Ammon's horn (tissue), 1 donor: ENCODE measurements around the gene PRMT9.

Source experiments
- DNase-seq: peaks from one replicate; pipeline ENCODE4 v3.0.0-alpha.2; 2016; ENCODE audit warnings: low spot score

The PRMT9 gene

DNA sequence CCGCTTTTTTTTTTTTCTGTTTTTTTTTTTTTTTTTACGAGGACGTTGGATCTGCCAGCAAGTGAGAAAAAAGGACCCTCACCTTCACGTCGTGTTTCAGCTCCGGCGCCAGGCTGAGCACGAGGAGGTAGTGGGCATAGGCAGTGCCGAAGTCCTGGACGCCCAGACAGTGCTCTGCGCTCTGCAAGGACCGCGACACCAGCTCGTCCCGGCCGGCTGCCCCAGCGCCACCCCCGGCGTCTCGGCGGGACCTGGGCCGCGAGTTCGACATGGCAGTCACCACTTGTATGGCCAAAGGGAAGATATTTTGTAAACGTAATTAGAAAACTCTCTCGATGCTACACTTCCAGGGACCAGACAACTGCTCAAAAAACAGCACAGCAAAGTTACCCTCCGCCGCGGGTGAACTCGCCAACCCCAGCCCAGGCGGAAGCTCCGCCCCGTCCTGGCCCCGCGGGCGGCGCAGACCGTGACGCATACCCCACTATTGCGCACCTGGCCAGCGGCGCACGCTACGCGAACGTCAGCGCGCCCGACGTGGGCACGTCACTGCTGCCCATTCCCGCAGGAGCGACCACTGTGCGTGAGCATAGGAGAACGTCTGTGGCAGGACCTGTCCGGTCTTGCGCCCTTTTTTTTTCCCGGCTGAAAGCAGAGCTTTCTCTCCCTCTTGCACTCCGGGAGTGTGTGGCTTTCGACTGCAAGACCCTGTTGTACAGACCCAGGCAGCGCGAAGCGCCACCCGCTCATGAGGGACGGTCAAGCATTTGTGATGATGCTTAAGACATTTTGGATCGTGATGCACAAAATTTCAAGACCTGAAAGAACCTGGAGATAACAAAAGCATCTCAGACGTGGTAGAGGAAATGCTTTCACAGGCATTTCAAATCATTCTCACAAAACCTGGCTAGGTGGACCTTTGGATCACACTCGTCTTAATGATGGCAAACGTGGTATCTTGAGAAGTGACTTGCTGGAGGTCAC, at the start of gene PRMT9:
Gene PRMT9, minus strand, starts transcription at position 447 of the 984 bp plus-strand sequence. Its CDS starts 176 bp downstream, at position 271.
- DNase-seq: peak; percentile 96

DNA sequence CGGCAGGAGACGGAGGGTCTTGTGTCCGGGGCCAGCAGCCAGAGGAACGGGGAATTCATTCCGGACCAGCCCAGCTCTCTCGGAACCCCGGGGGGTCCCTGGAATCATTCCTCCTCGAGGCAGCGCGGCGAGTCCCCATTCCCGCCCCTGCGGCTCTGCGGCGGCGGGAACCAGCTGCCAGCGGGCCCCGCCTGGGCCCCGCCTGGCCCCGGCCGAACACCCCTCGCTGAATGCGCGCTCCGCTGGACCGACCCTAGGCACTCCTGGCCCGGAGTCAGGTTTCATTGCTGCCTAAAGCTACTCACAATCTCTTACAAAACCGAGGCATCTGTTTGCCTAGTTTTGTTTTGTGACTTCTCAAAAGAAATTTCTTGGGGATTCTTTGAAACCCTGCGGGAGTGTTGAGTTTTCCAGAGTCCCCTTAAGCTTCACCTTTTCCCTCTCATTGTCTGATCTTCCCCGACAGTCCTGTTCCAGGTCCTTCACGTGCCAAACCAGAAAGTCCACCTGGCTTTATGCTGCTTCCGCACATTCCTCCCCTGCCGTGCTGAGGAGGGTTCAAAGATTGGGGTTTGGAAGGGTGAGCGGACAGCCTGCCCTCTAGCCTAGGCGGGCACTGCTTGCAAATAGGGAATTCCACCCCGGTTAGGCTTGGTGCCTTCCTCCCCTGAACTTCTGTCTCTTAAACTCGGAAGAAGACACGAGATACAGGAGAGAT, 48.7 kb upstream of the PRMT9 start:
- peak; percentile 5 for DNase-seq

- peak; percentile 43 for DNase-seq
Observed at GRCh38 chr4:147731580-147732517, 47.9 kb upstream of the PRMT9 start, which contains the start of gene ARHGAP10. TSS of gene ARHGAP10 (plus strand) at chr4:147732088. CDS start at chr4:147732302, 214 bp downstream.

DNA sequence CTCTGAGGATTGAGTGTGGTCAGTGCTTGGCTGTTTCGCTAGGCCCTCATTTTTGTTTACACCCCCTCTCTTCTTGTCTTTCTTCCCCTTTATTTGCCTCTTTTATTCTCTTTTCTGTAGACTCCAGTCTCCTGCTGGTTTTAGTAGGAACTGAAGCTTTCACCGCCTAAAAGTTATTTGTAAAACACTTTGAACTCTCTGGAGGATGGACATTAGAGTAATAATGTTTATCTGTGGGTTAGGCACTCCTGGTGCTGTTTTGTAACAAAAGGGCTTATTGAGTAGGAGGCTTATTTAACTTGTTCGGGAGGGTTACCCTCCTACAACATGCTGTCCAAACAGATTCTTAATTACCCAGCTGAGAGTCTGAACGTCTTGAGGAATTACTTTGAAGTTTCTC, 46.4 kb upstream of the PRMT9 start:
- no peak for DNase-seq

DNA sequence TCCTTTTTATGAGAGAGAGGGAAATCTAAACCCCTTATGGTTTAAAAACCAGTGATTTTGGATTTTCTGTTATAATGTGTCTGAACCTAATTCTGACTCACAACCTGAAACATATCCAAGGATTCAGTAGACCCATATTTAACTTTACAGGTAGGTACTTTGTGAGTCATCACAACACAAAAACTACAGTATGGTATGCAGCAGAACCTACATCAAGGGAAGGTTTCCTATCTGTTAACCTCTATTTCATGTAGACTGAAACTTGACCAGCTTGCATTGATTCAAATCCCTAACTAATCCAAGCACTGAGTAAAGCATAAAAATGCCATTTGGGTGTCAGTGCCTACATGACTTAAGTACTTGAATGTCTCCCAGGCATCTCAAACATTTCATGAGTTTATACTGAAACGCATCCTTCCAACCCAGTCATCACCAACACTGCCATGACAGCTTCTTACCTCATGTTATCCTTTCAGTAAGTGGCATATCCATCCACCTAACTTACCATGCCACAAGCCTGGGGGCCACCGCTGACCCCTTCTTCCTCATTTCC, 43.6 kb upstream of the PRMT9 start:
- DNase-seq: no peak

DNA sequence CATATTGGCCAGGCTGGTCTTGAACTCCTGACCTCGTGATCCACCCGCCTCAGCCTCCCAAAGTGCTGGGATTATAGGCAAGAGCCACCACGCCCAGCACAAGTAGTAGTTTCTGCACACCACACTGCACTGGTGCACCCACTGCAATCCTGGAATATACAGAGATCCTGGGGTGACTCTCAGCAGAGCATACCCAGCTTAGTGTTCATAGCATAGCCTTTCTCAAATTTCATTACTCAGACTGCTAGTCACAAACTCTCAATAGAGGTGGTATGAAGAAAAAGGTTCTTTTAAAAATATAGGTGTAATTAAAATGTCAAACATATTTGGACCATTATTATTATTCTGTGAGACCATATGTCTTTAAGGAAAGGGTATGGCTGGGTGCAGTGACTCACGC, 41.7 kb upstream of the PRMT9 start:
- DNase-seq: no peak

- no peak for DNase-seq
Observed at GRCh38 chr4:147724468-147725201, 40.7 kb upstream of the PRMT9 start.

- DNase-seq: no peak
Observed at GRCh38 chr4:147723326-147723725, 39.4 kb upstream of the PRMT9 start.

- no peak for DNase-seq
Observed at GRCh38 chr4:147717878-147718277, 33.9 kb upstream of the PRMT9 start.

- DNase-seq: no peak
Observed at GRCh38 chr4:147714575-147715401, 30.8 kb upstream of the PRMT9 start.

GRCh38 chr4:147709999-147710398, 26.0 kb upstream of the PRMT9 start:
- no peak for DNase-seq

GRCh38 chr4:147707892-147708672, 24.1 kb upstream of the PRMT9 start:
- peak; percentile 61 for DNase-seq

- no peak for DNase-seq
Observed at GRCh38 chr4:147704846-147705245, 20.9 kb upstream of the PRMT9 start.

GRCh38 chr4:147696866-147697265, 12.9 kb upstream of the PRMT9 start:
- DNase-seq: no peak

DNA sequence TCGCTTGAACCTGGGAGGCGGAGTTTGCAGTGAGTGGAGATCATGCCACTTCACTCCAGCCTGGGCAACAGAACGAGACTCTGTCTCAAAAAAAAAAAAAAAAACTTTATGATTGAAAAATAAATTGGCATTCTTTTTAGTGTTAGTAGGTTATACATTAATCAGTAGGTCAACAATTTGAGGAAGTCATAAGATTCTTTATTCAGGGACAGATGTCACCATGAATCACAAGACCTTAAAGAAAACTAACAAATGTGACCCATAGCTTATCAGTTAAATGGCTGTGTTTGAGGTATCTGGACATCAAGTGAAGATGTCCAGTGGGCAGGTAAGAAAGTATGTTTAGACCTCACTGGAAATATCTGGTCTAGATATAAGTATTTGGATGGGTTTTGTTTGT, 9.3 kb upstream of the PRMT9 start:
- DNase-seq: no peak

- DNase-seq: no peak
Observed at GRCh38 chr4:147691820-147692219, 7.9 kb upstream of the PRMT9 start.

DNA sequence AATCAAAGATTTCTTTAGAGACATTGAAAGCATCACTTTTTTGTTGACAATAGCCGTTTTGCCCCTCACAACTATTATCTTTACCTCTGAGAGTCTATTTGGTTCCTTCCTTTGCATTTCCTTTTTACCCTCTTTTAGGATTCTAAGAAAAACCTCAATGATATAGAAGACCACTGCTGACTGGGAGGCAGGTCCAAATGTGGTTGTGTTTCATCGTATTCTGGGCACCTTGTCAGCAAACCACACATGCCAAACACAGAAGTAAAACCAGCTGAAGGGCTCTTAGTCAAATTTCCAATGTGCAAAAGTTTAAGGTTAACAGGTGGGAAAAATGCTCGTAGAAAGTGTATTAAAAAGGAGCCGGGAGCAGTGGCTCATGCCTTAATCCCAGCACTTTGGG, 5.1 kb upstream of the PRMT9 start:
- DNase-seq: no peak

GRCh38 chr4:147683188-147683591, 773 bp downstream of the PRMT9 start:
- DNase-seq: peak; percentile 35

DNA sequence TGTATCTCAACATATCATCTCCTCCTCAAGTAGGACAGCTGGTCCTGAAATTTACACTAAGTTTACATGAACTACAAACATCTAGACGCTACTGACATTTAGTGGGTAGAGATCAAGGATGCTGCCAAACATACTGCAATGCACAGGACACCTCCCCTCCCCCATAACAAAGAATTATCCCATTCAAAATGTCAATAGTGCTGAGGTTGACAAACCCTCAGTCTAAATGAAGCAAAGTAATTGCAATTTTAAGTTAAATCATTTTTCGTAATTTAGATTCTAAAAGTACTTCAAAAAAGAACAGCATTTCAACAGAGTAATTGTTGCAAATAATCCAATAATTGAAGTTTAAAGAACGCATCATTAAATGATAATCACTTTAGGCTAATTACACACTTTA, 1.2 kb downstream of the PRMT9 start:
- DNase-seq: no peak
